BJ (cell line): Measurements from ENCODE around the gene OR13J1. TPM values are rescaled to one million over a fixed set of nuclear protein-coding genes. Genes with fewer than 3 reads are reported as not detected.
A peak's percentile ranks its signal among the peaks of the same experiment; 100 is the strongest.

ENCODE experiments used
- CTCF ChIA-PET: fragments of 350-600 bp; formaldehyde crosslinking; extraction: SDS; loops from one replicate; lab custom pipeline; 2021; ENCODE audit warnings: antibody characterized with exemption, inconsistent platforms; lab: Yijun Ruan, JAX
- POLR2A ChIA-PET: fragments of 300-600 bp; sonication (Branson Sonifier 250); formaldehyde crosslinking; extraction: SDS; loops from one replicate; lab custom pipeline; 2021; ENCODE audit warnings: antibody characterized with exemption; lab: Charles Lee
- DNase-seq: peaks from one replicate; pipeline ENCODE4 v3.0.0-alpha.2; 2011; ENCODE audit warnings: low read depth
- H3K27me3 ChIP-seq: 2 replicates; pipeline ENCODE4 v1.6.0; 2011; ENCODE audit warnings: low read length; ENCODE audit not compliant: control insufficient read depth, insufficient read depth
- H3K36me3 ChIP-seq: 2 replicates; pipeline ENCODE4 v1.5.1; 2011; ENCODE audit warnings: low read length; ENCODE audit not compliant: control insufficient read depth, insufficient read depth
- H3K4me3 ChIP-seq: 2 replicates; pipeline ENCODE4 v1.5.1; 2011; ENCODE audit warnings: low read depth, mild to moderate bottlenecking, control low read depth, low read length
- polyA plus RNA-seq: library from polyadenylated mRNA; depleted of rRNA; stranded (reverse); fragments of >200 nt; gene quantifications from 2 replicates; pipeline ENCODE4 v1.2.3, GENCODE V29; 2011; rRNA removed
- TF ChIP-seq, protein P1 (sequence below): IDR thresholded peaks from 2 replicates; pipeline ENCODE4 v1.5.1; 2011; ENCODE audit warnings: low read depth, mild to moderate bottlenecking, control low read depth, inconsistent platforms, low read length, moderate library complexity; ENCODE audit not compliant: insufficient read depth

The OR13J1 gene
- polyA plus RNA-seq, 1 experiment, result not detected

DNA sequence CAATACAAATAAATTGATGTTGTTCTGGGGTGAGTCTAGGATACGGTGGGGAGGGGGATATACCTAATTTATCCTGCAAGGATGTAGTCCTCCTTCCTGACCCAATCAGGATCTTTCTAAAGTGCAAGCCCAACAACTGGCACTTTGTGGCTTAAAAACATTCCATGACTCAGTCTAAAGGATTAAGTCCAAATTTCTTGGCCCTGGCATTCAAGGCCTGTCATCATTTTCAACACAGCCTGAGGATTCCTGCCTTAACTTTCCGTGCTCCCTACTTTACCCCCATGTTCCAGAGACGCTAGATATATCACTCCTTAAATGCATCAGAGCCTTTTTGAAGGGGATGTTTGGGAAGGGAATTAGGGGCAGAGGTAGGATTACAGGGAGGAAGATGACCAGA lies 42.7 kb downstream of the OR13J1 start:
- DNase-seq, result no peak
- POLR2A ChIA-PET, result no interaction called here
- no peaks in the 10 kb centered on the region for H3K36me3 ChIP-seq
- no peak overlapping the region for H3K4me3 ChIP-seq
- CTCF ChIA-PET, result interaction anchor here (0.6 to 5.8 kb wide), 13 partner anchors 10 to 1236 kb away, joined by 3 to 84 read pairs (median 8); partner anchors contain the start of genes CREB3, HINT2, HRCT1 and SPAG8
- TF ChIP-seq, protein P1, sequence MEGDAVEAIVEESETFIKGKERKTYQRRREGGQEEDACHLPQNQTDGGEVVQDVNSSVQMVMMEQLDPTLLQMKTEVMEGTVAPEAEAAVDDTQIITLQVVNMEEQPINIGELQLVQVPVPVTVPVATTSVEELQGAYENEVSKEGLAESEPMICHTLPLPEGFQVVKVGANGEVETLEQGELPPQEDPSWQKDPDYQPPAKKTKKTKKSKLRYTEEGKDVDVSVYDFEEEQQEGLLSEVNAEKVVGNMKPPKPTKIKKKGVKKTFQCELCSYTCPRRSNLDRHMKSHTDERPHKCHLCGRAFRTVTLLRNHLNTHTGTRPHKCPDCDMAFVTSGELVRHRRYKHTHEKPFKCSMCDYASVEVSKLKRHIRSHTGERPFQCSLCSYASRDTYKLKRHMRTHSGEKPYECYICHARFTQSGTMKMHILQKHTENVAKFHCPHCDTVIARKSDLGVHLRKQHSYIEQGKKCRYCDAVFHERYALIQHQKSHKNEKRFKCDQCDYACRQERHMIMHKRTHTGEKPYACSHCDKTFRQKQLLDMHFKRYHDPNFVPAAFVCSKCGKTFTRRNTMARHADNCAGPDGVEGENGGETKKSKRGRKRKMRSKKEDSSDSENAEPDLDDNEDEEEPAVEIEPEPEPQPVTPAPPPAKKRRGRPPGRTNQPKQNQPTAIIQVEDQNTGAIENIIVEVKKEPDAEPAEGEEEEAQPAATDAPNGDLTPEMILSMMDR, result no peak
- no peaks in the 10 kb centered on the region for H3K27me3 ChIP-seq

DNA sequence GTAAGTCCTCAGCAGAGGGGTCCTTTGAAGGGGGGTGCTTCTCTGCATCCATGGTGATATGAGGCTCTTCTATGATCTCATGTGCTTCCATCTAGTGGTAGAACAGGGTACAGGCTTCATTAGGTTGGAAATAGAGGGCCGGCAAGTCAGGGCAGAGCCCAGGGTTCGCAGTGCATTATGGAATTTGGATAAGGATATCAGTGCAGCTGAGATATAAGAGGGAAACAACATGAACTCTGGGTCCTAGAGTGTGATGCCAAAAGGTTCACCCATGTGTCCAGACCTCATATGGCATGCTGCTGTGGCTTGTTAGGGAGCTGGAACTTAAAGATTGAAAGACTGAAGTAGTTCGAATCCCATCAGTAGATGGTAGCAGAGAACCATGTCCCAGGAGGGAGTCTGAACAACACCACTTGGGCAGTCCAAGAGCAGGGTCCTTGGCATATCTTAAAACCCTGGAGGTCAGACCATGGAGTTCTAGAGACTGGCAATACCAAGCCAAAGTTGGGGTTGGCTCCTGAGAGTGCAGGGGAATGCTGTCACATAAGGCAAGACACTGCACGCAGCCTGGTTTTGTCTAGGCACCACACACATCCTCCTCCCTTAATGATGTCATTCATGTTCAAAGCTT lies 44.0 kb downstream of the OR13J1 start:
- Histone ChIP-seq H3K36me3 (no peaks in the 10 kb centered on the region), H3K4me3 (no peak overlapping the region), H3K27me3 (no peaks in the 10 kb centered on the region)
- TF ChIP-seq, protein P1, result peak; percentile 85
- CTCF ChIA-PET, result interaction anchor here (0.5 to 5.8 kb wide), 52 partner anchors 9 to 198 kb away, joined by 3 to 84 read pairs (median 4); partner anchors contain the start of genes CCDC107, CREB3, HINT2 and HRCT1
- no peak for DNase-seq
- POLR2A ChIA-PET, result no interaction called here

DNA sequence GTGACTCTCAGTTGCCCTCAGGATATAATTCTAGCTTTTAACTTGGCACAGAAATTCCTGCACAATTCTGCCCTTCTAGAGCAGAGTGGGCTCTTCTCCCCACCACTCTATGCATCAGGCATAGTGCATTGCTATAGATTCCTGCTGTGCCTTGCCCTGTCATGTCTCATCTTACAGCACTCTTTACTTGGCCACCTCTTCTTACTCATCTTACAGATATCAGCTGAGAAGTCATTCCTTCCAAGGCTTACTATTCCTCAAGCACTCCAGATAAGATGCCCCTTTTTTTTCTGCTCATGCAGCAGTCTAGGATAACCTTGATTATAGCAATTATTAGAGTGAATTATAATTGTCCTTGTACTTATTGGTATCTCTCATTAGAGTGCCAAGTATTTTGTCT lies 47.3 kb downstream of the OR13J1 start:
- TF ChIP-seq, protein P1, result no peak
- Histone ChIP-seq H3K36me3 (no peaks in the 10 kb centered on the region), H3K4me3 (no peak overlapping the region), H3K27me3 (no peaks in the 10 kb centered on the region)
- ChIA-PET CTCF (interaction anchor here (0.8 to 1.8 kb wide), 2 partner anchors 33 to 59 kb away, joined by 4 to 8 read pairs; no protein-coding TSS in a partner anchor), POLR2A (no interaction called here)
- DNase-seq, result no peak

- CTCF ChIA-PET, result interaction anchor here (0.6 to 4.4 kb wide), 3 partner anchors 27 to 62 kb away, joined by 3 to 25 read pairs (median 3); no protein-coding TSS in a partner anchor
- Histone ChIP-seq H3K4me3 (no peak overlapping the region), H3K27me3 (peaks cover 2% of the 10 kb centered on the region; the same call in 1 of the 2 replicates), H3K36me3 (no peaks in the 10 kb centered on the region)
- POLR2A ChIA-PET, result no interaction called here
- DNase-seq, result no peak
- TF ChIP-seq, protein P1, result no peak
These were observed 50.1 kb downstream of the OR13J1 start for GRCh38 chr9:35820076-35820475.

Other genes starting within 250 kb of the OR13J1 start
- gene SIT1, start 219.5 kb downstream of the OR13J1 start, polyA plus RNA-seq, result not detected in 2 replicates
- gene RMRP, start 212.4 kb downstream of the OR13J1 start, polyA plus RNA-seq, result 235 and 1,738 TPM in 2 replicates
- 22.0 and 27.9 TPM in 2 replicates for gene CCDC107, start 212.1 kb downstream of the OR13J1 start, polyA plus RNA-seq
- gene ARHGEF39, start 205.2 kb downstream of the OR13J1 start, polyA plus RNA-seq, result 2.7 and 4.1 TPM in 2 replicates
- 0.13 and 0.32 TPM in 2 replicates for gene CA9, start 196.5 kb downstream of the OR13J1 start, polyA plus RNA-seq
- gene TPM2, start 180.5 kb downstream of the OR13J1 start, polyA plus RNA-seq, result 1,727 and 2,061 TPM in 2 replicates
- gene TLN1, start 138.2 kb downstream of the OR13J1 start, polyA plus RNA-seq, result 215 and 399 TPM in 2 replicates
- 67.9 and 75.8 TPM in 2 replicates for gene CREB3, start 137.7 kb downstream of the OR13J1 start, polyA plus RNA-seq
- 30.3 and 44.1 TPM in 2 replicates for gene GBA2, start 121.2 kb downstream of the OR13J1 start, polyA plus RNA-seq
- 17.4 and 19.7 TPM in 2 replicates for gene RGP1, start 121.1 kb downstream of the OR13J1 start, polyA plus RNA-seq
- gene MSMP, start 116.1 kb downstream of the OR13J1 start, polyA plus RNA-seq, result not detected in 2 replicates
- gene NPR2, start 78.8 kb downstream of the OR13J1 start, polyA plus RNA-seq, result 30.1 and 33.4 TPM in 2 replicates
- gene SPAG8, start 58.1 kb downstream of the OR13J1 start, polyA plus RNA-seq, result 0.50 and 0.85 TPM in 2 replicates
- 20.9 and 30.0 TPM in 2 replicates for gene HINT2, start 55.4 kb downstream of the OR13J1 start, polyA plus RNA-seq
- gene FAM221B, start 41.7 kb downstream of the OR13J1 start, polyA plus RNA-seq, result not detected in 2 replicates
- gene TMEM8B, start 41.2 kb downstream of the OR13J1 start, polyA plus RNA-seq, result 3.4 and 5.6 TPM in 2 replicates
- gene HRCT1, start 35.8 kb upstream of the OR13J1 start, polyA plus RNA-seq, result 0.47 and 0.93 TPM in 2 replicates
- 0.23 and 0.32 TPM in 2 replicates for gene SPAAR, start 39.1 kb upstream of the OR13J1 start, polyA plus RNA-seq
- 0.33 and 0.53 TPM in 2 replicates for gene OR2S2, start 87.8 kb upstream of the OR13J1 start, polyA plus RNA-seq
- gene RECK, start 166.5 kb upstream of the OR13J1 start, polyA plus RNA-seq, result 59.8 and 72.8 TPM in 2 replicates